Suprapubic skin (tissue), 3 donors: ENCODE measurements around the gene LRRC8D.

Experiments
- POLR2A ChIP-seq, 2 donors: fragments of 450-650 bp; IDR thresholded peaks; one replicate each; pipeline ENCODE4 v1.6.1; 2017; ENCODE audit warnings: antibody characterized with exemption in 2 of 2, mild to moderate bottlenecking in 2 of 2, moderate library complexity in 2 of 2
- TF ChIP-seq, protein P1 (sequence below), 2 donors: fragments of 200-600 bp in 1 of 2; fragments of 450-650 bp in 1 of 2; sonication (generic) in 1 of 2; IDR thresholded peaks; one replicate each; pipeline ENCODE4 v1.5.1; 2016 to 2019; ENCODE audit warnings: antibody characterized with exemption in 2 of 2, mild to moderate bottlenecking in 1 of 2, moderate library complexity in 1 of 2

DNA sequence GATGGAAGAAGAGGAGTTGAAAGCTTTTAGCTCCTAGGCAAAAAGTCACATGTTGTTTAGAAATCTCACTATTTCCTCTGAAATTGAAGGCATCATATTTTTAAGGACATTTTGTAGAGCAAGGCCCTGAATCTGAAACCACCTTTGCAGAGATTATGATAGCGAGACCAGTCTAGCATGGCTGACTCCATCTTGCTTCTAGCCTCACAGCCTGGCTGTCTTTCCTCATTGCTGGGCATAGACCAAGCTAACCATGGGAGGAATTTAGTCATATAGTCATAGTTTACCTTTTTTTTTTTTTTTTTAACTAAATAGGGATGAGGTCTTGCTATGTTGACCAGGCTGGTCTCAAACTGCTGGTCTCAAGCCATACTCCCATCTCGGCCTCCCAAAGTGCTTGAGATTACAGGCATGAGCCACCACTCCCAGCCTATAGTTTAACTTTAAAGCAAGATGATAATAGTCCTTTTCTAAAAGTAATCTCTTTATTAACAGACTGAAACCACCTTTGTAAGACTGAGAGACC, 131.8 kb downstream of the LRRC8D start:
- TF ChIP-seq, protein P1, sequence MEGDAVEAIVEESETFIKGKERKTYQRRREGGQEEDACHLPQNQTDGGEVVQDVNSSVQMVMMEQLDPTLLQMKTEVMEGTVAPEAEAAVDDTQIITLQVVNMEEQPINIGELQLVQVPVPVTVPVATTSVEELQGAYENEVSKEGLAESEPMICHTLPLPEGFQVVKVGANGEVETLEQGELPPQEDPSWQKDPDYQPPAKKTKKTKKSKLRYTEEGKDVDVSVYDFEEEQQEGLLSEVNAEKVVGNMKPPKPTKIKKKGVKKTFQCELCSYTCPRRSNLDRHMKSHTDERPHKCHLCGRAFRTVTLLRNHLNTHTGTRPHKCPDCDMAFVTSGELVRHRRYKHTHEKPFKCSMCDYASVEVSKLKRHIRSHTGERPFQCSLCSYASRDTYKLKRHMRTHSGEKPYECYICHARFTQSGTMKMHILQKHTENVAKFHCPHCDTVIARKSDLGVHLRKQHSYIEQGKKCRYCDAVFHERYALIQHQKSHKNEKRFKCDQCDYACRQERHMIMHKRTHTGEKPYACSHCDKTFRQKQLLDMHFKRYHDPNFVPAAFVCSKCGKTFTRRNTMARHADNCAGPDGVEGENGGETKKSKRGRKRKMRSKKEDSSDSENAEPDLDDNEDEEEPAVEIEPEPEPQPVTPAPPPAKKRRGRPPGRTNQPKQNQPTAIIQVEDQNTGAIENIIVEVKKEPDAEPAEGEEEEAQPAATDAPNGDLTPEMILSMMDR (IDR thresholded peaks at IDR 0.05) = no peak
- no peak for TF ChIP-seq POLR2A (IDR thresholded peaks at IDR 0.05)
